ENCODE results near the gene TMEM51. TPM values are rescaled to one million over a fixed set of nuclear protein-coding genes. Genes with fewer than 3 reads are reported as not detected.
A peak's percentile ranks its signal among the peaks of the same experiment; 100 is the strongest.

Gene TMEM51
- total and polyA plus RNA-seq, 2 of the 13 experiments (the other 11 are each of a cell fraction or from before 2014, with no cell fraction given) = 12.2 to 22.3 TPM

GRCh38 chr1:15168479-15168878 lies 14.9 kb downstream of the TMEM51 start:
- intact Hi-C loops (cut with micrococcal nuclease; ENCODE audit: unreplicated experiment) = no loop called here
- Histone ChIP-seq H3K4me2 (ENCODE audit: low read depth, low read length) (no peak overlapping the region), H3K9me3 (ENCODE audit: low read length) (no peaks in the 10 kb centered on the region), H2AFZ (ENCODE audit: low read length) (no peak overlapping the region), H4K20me1 (ENCODE audit: insufficient read depth, low read length) (peaks cover 8% of the 10 kb centered on the region; the same call in 1 of the 2 replicates), H3K27me3 (ENCODE audit: control insufficient read depth in 1 of 2, insufficient read depth in 2 of 2, low read length in 2 of 2) (no peaks in the 10 kb centered on the region), H3K4me3 (replicated peaks in 1 of 3; ENCODE audit: insufficient read depth in 1 of 3, low read depth in 2 of 3, low read length in 3 of 3) (no peak overlapping the region), H3K9ac (ENCODE audit: insufficient read depth, low read depth, low read length) (no peak overlapping the region), H3K4me1 (ENCODE audit: insufficient read depth, low read length) (peaks cover 35% of the 10 kb centered on the region), H3K36me3 (replicated peaks in 1 of 2; ENCODE audit: control insufficient read depth in 1 of 2, insufficient read depth in 2 of 2, low read length in 2 of 2) (peaks cover 2 to 4% of the 10 kb centered on the region in 2 experiments; a peak in 2 of 5 replicates), H3K27ac (ENCODE audit: extremely low read length, insufficient read depth, low read length) (no peak overlapping the region), H3K79me2 (ENCODE audit: insufficient read depth, low read length) (peaks cover 77% of the 10 kb centered on the region)
- in situ Hi-C loops (cut with HindIII; ENCODE audit: extremely low pct_ligation_motif_present, low pct_unique_long_range_greater_than_20kb) = no loop called here
- WGBS (ENCODE audit: low lambda C conversion rate) = 89% methylated on average over 5 of the region's 5 CpGs
- POLR2A ChIA-PET = interaction anchor here (0.7 to 1.2 kb wide), 2 partner anchors 15 to 20 kb away, joined by 3 to 4 read pairs; partner anchors contain the start of gene TMEM51
- peak; percentile 42 for FAIRE-seq
- no TSS peak for BruUV-seq (replicated peaks)
- no peak for ATAC-seq
- CTCF ChIA-PET (ENCODE audit: low intra/inter-chr PET ratio, low total read pairs) = no interaction called here
- DNase-seq (ENCODE audit: low spot score) = no peak
- TF ChIP-seq SNAPC4 (CRISPR knock-in tag; IDR thresholded peaks at IDR 0.05) = no peak
- no peak for TF ChIP-seq KMT2B (CRISPR knock-in tag; IDR thresholded peaks at IDR 0.05)
- TF ChIP-seq ZNF550 (CRISPR knock-in tag; IDR thresholded peaks at IDR 0.05; ENCODE audit: borderline replicate concordance) = no peak
- TF ChIP-seq, protein P1, sequence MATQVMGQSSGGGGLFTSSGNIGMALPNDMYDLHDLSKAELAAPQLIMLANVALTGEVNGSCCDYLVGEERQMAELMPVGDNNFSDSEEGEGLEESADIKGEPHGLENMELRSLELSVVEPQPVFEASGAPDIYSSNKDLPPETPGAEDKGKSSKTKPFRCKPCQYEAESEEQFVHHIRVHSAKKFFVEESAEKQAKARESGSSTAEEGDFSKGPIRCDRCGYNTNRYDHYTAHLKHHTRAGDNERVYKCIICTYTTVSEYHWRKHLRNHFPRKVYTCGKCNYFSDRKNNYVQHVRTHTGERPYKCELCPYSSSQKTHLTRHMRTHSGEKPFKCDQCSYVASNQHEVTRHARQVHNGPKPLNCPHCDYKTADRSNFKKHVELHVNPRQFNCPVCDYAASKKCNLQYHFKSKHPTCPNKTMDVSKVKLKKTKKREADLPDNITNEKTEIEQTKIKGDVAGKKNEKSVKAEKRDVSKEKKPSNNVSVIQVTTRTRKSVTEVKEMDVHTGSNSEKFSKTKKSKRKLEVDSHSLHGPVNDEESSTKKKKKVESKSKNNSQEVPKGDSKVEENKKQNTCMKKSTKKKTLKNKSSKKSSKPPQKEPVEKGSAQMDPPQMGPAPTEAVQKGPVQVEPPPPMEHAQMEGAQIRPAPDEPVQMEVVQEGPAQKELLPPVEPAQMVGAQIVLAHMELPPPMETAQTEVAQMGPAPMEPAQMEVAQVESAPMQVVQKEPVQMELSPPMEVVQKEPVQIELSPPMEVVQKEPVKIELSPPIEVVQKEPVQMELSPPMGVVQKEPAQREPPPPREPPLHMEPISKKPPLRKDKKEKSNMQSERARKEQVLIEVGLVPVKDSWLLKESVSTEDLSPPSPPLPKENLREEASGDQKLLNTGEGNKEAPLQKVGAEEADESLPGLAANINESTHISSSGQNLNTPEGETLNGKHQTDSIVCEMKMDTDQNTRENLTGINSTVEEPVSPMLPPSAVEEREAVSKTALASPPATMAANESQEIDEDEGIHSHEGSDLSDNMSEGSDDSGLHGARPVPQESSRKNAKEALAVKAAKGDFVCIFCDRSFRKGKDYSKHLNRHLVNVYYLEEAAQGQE (IDR thresholded peaks at IDR 0.05; ENCODE audit: borderline replicate concordance in 1 of 2, low read depth in 1 of 2, low read length in 2 of 2) = no peak
- no peak for TF ChIP-seq ZNF619 (CRISPR knock-in tag; IDR thresholded peaks at IDR 0.05)
- no peak for TF ChIP-seq ZNF430 (CRISPR knock-in tag; IDR thresholded peaks at IDR 0.05)
- TF ChIP-seq TFE3 (CRISPR knock-in tag; IDR thresholded peaks at IDR 0.05) = no peak
- no peak for TF ChIP-seq SSRP1 (CRISPR knock-in tag; IDR thresholded peaks at IDR 0.05)
- TF ChIP-seq ARID3A (IDR thresholded peaks at IDR 0.05; ENCODE audit: low read depth, low read length) = no peak
- no peak for TF ChIP-seq ZNF180 (CRISPR knock-in tag; IDR thresholded peaks at IDR 0.05; ENCODE audit: borderline replicate concordance, low read depth)
- no peak for TF ChIP-seq TOPORS (CRISPR knock-in tag; IDR thresholded peaks at IDR 0.05)
